HG02623 (cell line): ENCODE measurements around the gene COMT.
"Not testable (repeated sequence)": the region's sequence is repeated elsewhere in the genome, so short reads cannot be mapped to it uniquely, and the experiment has no call there.

ENCODE experiments used
- ATAC-seq: cut with Tn5 transposase; IDR thresholded peaks from one replicate; pipeline ENCODE4 v1.9.1; 2021; ENCODE audit warnings: moderate library complexity; ENCODE audit not compliant: unreplicated experiment

The COMT gene

DNA sequence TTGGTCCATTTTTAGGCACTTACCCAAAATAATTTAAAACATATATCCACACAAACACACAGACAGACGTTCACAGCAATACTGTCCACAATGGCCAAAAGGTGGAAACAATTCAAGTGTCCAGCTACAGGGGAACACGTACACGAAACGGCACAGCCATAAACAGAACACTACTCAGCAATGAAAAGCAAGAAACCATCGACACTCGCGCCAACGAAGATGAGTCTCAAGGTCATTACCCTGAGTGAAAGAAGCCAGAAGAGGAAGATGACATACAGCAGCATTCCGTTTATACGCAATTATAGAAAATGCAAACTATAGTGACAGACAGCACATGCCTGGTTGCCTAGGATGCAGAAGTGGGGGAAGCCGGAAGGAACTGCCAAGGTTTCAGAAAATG is 13.4 kb upstream of the COMT start:
- ATAC-seq = no peak

- ATAC-seq = no peak
Observed at GRCh38 chr22:19929586-19930550, 11.7 kb upstream of the COMT start.

- no peak for ATAC-seq
Observed at GRCh38 chr22:19930551-19931486, 10.8 kb upstream of the COMT start.

- no peak for ATAC-seq
Observed at GRCh38 chr22:19931514-19931913, 10.1 kb upstream of the COMT start.

GRCh38 chr22:19932367-19933206 is 9.0 kb upstream of the COMT start:
- ATAC-seq = no peak

- ATAC-seq = no peak
Observed at GRCh38 chr22:19933341-19934241, 8.0 kb upstream of the COMT start.

GRCh38 chr22:19935123-19935718 is 6.4 kb upstream of the COMT start:
- ATAC-seq = not testable (repeated sequence)

DNA sequence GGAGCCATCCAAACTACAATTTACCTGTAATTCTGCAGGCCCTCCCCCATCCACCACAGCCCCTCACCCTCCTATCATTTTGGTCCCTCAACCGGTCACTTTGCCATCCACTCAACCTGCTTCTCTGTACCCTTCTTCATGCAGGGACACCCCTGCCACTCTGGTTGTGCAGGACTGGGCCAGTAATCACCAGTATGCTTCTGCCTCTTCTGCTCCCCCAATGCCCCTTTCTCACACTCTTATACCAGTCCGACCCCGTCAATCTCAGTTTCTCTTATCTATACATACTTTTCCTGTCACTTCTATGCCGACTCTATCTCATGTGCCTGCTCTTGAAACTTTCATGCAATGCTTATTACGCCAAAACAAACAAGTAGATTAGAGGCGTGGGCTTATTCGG is 5.1 kb upstream of the COMT start:
- ATAC-seq = no peak

DNA sequence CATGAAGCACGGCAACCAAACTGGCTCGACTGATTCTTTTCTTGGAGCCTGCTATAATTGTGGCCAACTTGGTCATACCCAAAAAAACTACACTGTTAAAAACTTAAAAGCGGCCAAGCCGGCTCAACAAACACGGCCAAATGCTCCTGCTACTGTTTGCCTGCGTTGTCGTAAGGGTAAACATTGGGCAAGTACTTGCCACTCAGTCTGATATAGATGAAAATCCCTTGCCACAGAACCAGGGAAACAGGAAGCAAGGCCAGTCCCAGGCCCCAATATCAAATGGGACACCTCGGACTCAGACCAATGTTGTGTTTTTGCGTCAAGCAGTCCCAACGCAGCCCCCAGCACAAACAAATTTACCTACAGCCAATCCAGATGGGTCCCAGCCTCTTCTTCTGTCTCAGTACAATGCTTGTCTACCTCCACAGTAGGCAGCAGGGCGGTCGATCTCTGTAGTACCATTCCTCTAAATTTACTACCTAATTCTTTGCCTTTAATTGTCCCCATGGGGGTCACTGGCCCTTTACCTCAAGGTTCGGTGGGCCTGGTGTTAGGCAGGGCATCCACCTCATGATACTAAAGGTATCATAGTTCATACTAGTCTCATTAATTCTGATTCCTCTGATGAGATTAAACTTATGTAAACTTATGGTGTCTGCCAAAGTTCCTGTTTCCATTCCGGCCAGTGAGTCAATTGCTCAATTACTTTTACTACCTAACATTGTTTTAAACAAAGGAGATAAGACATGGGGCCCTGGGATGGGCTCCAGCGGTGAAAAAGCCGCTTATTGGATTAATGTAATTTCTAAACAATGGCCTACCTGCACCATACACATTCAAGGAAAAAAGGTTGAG is 3.7 kb upstream of the COMT start:
- ATAC-seq = no peak

DNA sequence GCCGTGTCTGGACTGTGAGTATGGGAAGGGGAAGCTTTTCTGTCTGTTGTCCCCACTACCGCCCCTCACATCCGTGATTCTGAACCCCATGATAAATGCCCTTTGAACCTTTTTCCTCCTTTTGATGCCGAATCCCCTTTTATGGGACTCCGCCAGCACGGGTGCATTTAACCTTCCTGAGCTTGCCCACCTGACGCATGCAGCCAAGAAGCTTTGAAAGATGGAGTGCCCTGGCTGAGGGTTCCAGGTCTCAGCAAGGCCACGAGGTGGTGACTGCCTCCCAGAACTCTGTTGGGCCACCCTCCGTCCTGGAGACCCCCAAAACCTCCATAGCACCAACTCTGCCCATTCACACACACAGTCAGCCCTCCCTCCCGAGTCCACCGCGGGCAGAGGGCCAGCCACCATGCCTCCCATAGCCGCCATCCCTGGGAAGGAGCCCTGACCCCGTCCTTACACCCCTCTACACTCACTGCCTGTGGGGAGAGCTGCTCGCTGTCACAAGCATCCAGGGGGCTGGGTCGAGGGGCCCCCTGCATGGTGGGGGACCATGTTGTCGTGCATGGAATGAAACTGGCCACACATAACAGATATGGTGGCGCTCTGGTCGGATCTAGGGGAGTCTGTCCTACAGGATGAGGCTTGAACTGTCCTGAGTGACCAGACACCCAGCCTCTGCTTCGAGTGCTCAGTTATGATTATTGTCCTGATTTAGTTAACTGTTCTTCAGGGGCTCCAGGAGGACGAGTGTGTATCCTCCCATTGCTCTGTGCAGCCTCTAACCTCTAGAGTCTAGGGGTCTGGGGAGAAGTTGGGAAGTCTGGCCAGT is 822 bp upstream of the COMT start:
- no peak for ATAC-seq

DNA sequence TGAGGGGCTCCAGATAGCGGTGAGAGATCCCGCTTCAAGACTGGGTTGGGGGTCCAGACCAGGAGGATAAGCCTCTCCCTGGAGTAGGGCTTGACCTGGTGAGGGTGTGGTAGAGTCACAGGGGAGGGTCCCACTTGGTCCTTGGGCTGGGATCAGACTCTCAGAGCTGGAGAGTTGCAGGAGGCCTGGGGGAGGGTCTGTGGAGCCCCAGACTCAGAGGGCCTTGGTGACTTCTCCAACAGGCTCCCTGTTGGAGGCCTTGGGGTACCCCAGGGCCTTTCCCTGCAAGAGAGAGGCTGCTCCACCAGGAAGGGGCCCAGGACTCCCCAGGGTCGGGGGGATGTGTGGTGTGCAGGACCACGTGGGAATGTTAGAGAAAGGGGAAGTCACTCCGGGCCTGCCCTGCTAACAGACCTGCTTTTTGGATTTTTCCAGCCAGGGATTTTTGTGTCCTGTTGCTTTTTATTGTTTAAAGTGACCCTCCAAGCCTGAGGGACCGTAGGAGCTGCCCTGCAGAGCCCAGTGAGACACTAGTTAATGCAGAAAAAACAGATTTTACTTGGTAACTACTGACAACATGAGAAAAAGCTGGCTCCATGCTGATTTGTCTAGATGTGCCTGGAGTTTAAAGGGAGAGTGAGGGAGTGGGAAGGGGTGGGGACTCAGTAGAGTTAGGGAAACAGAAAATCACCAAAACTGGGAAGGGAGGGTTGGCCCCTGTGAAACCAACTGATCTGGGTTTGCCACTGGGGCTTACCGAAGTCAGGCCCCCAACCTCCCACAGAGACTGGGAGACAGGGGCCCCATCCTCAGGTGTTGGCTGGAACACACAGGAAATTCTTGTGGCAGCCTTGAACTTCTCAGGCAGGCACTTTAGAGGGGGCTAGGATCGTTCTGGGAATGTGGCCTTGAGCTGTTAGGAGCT is 847 bp downstream of the COMT start:
- ATAC-seq = no peak

GRCh38 chr22:19943082-19944026 is 1.8 kb downstream of the COMT start:
- ATAC-seq = no peak

DNA sequence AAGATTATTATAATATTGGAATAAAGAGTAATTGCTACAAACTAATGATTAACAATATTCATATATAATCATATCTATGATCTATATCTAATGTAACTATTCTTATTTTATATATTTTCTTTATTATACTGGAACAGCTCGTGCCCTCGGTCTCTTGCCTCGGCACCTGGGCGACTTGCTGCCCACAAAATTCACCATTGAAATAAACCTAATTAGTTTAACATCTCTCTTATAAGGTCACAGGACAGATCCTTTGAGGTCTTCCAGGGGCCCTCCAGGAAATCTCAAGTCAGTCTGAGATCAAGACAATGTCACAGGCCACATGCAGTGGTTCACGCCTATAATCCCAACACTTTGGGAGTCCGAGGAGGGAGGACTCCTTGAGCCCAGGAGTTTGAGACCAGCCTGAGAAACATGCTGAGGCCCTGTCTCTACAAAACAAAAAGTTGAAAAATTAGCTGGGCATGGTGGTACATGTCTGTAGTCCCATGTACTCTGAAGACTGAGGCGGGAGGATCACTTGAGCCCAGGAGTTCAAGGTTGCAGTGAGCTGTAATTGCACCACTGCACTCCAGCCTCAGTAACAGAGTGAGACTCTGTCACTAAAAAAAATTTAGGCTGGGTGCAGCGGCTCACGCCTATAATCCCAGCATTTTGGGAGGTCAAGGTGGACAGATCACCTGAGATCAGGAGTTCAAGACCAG is 6.6 kb downstream of the COMT start:
- ATAC-seq = no peak

DNA sequence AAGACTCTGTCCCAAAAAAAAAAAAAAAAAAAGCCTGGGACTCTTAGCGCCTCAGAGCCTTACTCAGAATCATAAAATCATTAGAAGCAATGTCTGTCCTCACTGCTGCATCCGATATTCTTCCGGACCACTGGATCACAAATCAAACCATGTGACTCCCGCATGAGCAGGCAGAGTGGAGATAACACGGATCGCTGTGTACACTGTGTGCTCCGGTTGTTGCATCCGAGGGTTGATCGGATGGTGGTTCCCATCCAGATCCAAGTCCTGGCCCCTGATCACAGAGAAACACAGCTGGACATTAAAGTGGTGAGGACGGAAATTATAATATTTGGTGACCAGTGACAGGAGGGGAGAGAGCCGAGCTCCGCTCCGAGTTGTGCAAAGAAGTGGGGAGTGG is 9.8 kb downstream of the COMT start:
- no peak for ATAC-seq
